HCT116 (cell line): ENCODE results near the gene PLVAP. TPM values are rescaled to one million over a fixed set of nuclear protein-coding genes. Genes with fewer than 3 reads are reported as not detected.

ENCODE experiments used
- ATAC-seq: fragments of 200-7000 bp; cut with Tn5 transposase; 2 replicates; pipeline ENCODE4 v1.9.1; 2020; ENCODE audit warnings: mild to moderate bottlenecking, moderate library complexity
- BruUV-seq: library from RNA; stranded (reverse); fragments of 400-500 nt; replicated peaks from 2 replicates; lab custom pipeline; 2021; lab: Mats Ljungman, UMichigan
- CTCF ChIA-PET: fragments of 300-600 bp; sonication (Branson Sonifier 250); formaldehyde crosslinking; loops from one replicate; lab custom pipeline; 2021; ENCODE audit warnings: antibody characterized with exemption; lab: Charles Lee
- POLR2A ChIA-PET: fragments of 300-600, 350-600 bp; sonication (Branson Sonifier 250); formaldehyde crosslinking; loops from one replicate; lab custom pipeline; 2021; ENCODE audit warnings: antibody characterized with exemption; lab: Charles Lee
- RAD21 ChIA-PET, 2 experiments: fragments of 300-600 bp; sonication (Branson Sonifier 250); formaldehyde crosslinking; loops; one replicate each; lab custom pipeline; 2023; ENCODE audit warnings: low total read pairs in 2 of 2; ENCODE audit not compliant: uncharacterized antibody in 2 of 2, unreplicated experiment in 2 of 2, low non-redundant PET in 1 of 2; lab: Charles Lee
- DNase-seq: peaks from one replicate; pipeline ENCODE4 v3.0.0-alpha.2; 2010; ENCODE audit warnings: low read depth, low spot score
- H2AFZ ChIP-seq: fragments of 200-600 bp; shearing (Covaris generic), sonication (generic); 2 replicates; pipeline ENCODE4 v1.6.1; 2017; ENCODE audit warnings: low read depth, mixed run types, mixed read lengths, antibody characterized with exemption, low read length; ENCODE audit not compliant: poor library complexity, severe bottlenecking
- H3K27ac ChIP-seq: 2 replicates; pipeline ENCODE4 v1.5.1; 2012; ENCODE audit warnings: low read depth, low read length
- H3K27me3 ChIP-seq: fragments of 200-600 bp; sonication (generic); 2 replicates; pipeline ENCODE4 v1.6.1; 2016; ENCODE audit warnings: mixed run types, low read length, mixed read lengths; ENCODE audit not compliant: insufficient read depth
- H3K36me3 ChIP-seq, 2 experiments: fragments of 200-500 bp in 1 of 2; fragments of 200-600 bp in 1 of 2; sonication (Bioruptor generic) in 1 of 2; sonication (generic) in 1 of 2; 2 replicates each; pipeline versions ENCODE4 v1.5.1 to v1.6.1; 2014 to 2016; ENCODE audit warnings: low read length in 2 of 2, inconsistent platforms in 1 of 2, mixed read lengths in 1 of 2, mixed run types in 1 of 2; ENCODE audit not compliant: insufficient read depth in 2 of 2, control insufficient read depth in 1 of 2
- H3K4me1 ChIP-seq, 2 experiments: fragments of 200-600 bp in 1 of 2; sonication (generic) in 1 of 2; 2 replicates each; pipeline versions ENCODE4 v1.5.1 to v1.6.1; 2012 to 2017; ENCODE audit warnings: low read length in 2 of 2, inconsistent platforms in 1 of 2, mild to moderate bottlenecking in 1 of 2, mixed read lengths in 1 of 2, mixed run types in 1 of 2, moderate library complexity in 1 of 2; ENCODE audit not compliant: insufficient read depth in 2 of 2, control insufficient read depth in 1 of 2
- H3K4me2 ChIP-seq: fragments of 200-600 bp; sonication (generic); 2 replicates; pipeline ENCODE4 v1.6.1; 2017; ENCODE audit warnings: mixed run types, low read length, mixed read lengths
- H3K4me3 ChIP-seq, 2 experiments: fragments of 200-600 bp in 1 of 2; sonication (generic) in 1 of 2; replicated peaks in 1 of 2; 2 replicates each; pipeline ENCODE4 v1.5.1; 2011 to 2016; ENCODE audit warnings: low read length in 2 of 2, control low read depth in 1 of 2, low read depth in 1 of 2, mild to moderate bottlenecking in 1 of 2, mixed read lengths in 1 of 2, mixed run types in 1 of 2
- H3K79me2 ChIP-seq: fragments of 200-600 bp; sonication (generic); 2 replicates; pipeline ENCODE4 v1.6.1; 2017; ENCODE audit warnings: mild to moderate bottlenecking, mixed run types, low read length, moderate library complexity, mixed read lengths; ENCODE audit not compliant: insufficient read depth
- H3K9ac ChIP-seq: fragments of 200-600 bp; sonication (generic); 2 replicates; pipeline ENCODE4 v1.6.1; 2016; ENCODE audit warnings: low read length, mixed read lengths
- H3K9me2 ChIP-seq: fragments of 200-600 bp; sonication (generic), shearing (Covaris generic); 2 replicates; pipeline ENCODE4 v1.6.1; 2017; ENCODE audit warnings: mixed run types, mild to moderate bottlenecking, moderate library complexity; ENCODE audit not compliant: insufficient read depth
- H3K9me3 ChIP-seq, 2 experiments: fragments of 200-500 bp in 1 of 2; fragments of 200-600 bp in 1 of 2; sonication (Bioruptor generic) in 1 of 2; sonication (generic) in 1 of 2; 2 replicates each; pipeline ENCODE4 v1.6.1; 2014 to 2017; ENCODE audit warnings: low read length in 2 of 2, mixed read lengths in 2 of 2, inconsistent platforms in 1 of 2, low read depth in 1 of 2, mild to moderate bottlenecking in 1 of 2, mixed run types in 1 of 2, moderate library complexity in 1 of 2; ENCODE audit not compliant: control insufficient read depth in 1 of 2, insufficient read depth in 1 of 2
- H4K20me1 ChIP-seq: fragments of 200-600 bp; sonication (generic), shearing (Covaris generic); 2 replicates; pipeline ENCODE4 v1.6.1; 2017; ENCODE audit warnings: mixed run types, mild to moderate bottlenecking, moderate library complexity; ENCODE audit not compliant: insufficient read depth
- ATF3 ChIP-seq: IDR thresholded peaks from 2 replicates; pipeline ENCODE4 v1.6.1; 2012
- CEBPB ChIP-seq: IDR thresholded peaks from 2 replicates; pipeline ENCODE4 v1.6.1; 2012; ENCODE audit warnings: low read depth
- CTCF ChIP-seq, 3 experiments: fragments of 200-600 bp in 1 of 3; sonication (generic) in 1 of 3; IDR thresholded peaks in 2 of 3; conservative IDR thresholded peaks in 1 of 3; 2 replicates each; pipeline ENCODE4 v1.5.1; 2012 to 2017; ENCODE audit warnings: low read depth in 2 of 3, low read length in 2 of 3, antibody characterized with exemption in 1 of 3, borderline replicate concordance in 1 of 3, control low read depth in 1 of 3, mild to moderate bottlenecking in 1 of 3, mixed read lengths in 1 of 3, mixed run types in 1 of 3, moderate library complexity in 1 of 3; ENCODE audit not compliant: insufficient read depth in 1 of 3
- ELF1 ChIP-seq: IDR thresholded peaks from 2 replicates; pipeline ENCODE4 v1.6.1; 2012; ENCODE audit warnings: low read depth, borderline replicate concordance
- EZH2 ChIP-seq: fragments of 200-600 bp; sonication (generic); IDR thresholded peaks from 2 replicates; pipeline ENCODE4 v1.6.1; 2017; ENCODE audit warnings: antibody characterized with exemption, mixed run types
- POLR2A ChIP-seq: IDR thresholded peaks from 2 replicates; pipeline ENCODE4 v1.7.0; 2011; ENCODE audit warnings: borderline replicate concordance; ENCODE audit not compliant: insufficient read depth, insufficient read length; ENCODE audit errors: extremely low read depth
- RAD21 ChIP-seq: IDR thresholded peaks from 2 replicates; pipeline ENCODE4 v1.6.1; 2012; ENCODE audit warnings: low read depth, mild to moderate bottlenecking
- SIN3A ChIP-seq: IDR thresholded peaks from 2 replicates; pipeline ENCODE4 v1.6.1; 2012; ENCODE audit warnings: low read depth
- TCF7L2 ChIP-seq: IDR thresholded peaks from 2 replicates; pipeline ENCODE4 v1.7.0; 2011; ENCODE audit warnings: borderline replicate concordance, inconsistent platforms; ENCODE audit not compliant: insufficient read depth, insufficient read length; ENCODE audit errors: extremely low read depth
- ZFX ChIP-seq: fragments of 450-650 bp; IDR thresholded peaks from 2 replicates; pipeline ENCODE4 v1.6.1; 2017
- ZNF274 ChIP-seq: fragments of 200-500 bp; sonication (Bioruptor generic); IDR thresholded peaks from 2 replicates; pipeline ENCODE4 v1.6.1; 2014; ENCODE audit warnings: mild to moderate bottlenecking, low read depth, low read length, inconsistent platforms
- intact Hi-C: fragments of 100-400 bp; cut with micrococcal nuclease; formaldehyde crosslinking; loops from 2 replicates; pipeline ENCODE4 v1.10.0; 2022
- total RNA-seq: library from RNA; stranded (reverse); gene quantifications from one replicate; pipeline ENCODE4 v1.2.1, GENCODE V29; 2021; ENCODE audit not compliant: unreplicated experiment
- TF ChIP-seq, protein P1 (sequence below): IDR thresholded peaks from 2 replicates; pipeline ENCODE4 v1.6.1; 2012; ENCODE audit warnings: low read depth

PLVAP gene
- total RNA-seq, 1 experiment from 2014 or later, result 0.47 TPM

DNA sequence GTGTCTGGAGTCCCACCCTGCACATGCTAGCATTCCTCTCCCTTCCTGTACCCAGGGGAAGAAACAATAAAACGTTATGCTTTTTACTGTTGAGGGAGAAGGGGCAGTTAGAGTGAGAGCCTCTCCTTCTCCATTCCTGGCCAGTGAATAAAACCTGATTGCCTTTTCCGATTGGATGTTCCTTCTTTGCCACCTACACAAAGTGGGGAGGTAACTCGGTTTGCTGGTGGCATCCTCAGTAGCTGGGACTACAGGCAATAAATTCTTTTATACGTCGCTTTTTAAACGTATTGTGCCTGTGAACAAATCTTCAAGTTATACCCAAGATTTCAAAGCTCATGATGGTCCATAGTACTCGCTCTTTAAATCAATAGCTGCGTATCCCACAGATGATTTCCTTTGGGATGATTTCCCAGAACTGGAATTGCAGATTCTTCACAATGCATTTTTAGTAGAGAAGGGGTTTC, 42.0 kb upstream of the PLVAP start:
- TF ChIP-seq POLR2A, result peak; percentile 50
- TF ChIP-seq, protein P1, sequence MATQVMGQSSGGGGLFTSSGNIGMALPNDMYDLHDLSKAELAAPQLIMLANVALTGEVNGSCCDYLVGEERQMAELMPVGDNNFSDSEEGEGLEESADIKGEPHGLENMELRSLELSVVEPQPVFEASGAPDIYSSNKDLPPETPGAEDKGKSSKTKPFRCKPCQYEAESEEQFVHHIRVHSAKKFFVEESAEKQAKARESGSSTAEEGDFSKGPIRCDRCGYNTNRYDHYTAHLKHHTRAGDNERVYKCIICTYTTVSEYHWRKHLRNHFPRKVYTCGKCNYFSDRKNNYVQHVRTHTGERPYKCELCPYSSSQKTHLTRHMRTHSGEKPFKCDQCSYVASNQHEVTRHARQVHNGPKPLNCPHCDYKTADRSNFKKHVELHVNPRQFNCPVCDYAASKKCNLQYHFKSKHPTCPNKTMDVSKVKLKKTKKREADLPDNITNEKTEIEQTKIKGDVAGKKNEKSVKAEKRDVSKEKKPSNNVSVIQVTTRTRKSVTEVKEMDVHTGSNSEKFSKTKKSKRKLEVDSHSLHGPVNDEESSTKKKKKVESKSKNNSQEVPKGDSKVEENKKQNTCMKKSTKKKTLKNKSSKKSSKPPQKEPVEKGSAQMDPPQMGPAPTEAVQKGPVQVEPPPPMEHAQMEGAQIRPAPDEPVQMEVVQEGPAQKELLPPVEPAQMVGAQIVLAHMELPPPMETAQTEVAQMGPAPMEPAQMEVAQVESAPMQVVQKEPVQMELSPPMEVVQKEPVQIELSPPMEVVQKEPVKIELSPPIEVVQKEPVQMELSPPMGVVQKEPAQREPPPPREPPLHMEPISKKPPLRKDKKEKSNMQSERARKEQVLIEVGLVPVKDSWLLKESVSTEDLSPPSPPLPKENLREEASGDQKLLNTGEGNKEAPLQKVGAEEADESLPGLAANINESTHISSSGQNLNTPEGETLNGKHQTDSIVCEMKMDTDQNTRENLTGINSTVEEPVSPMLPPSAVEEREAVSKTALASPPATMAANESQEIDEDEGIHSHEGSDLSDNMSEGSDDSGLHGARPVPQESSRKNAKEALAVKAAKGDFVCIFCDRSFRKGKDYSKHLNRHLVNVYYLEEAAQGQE, result no peak
- CTCF ChIA-PET, result interaction anchor here (0.6 to 1.2 kb wide), 8 partner anchors 10 to 368 kb away, joined by 3 to 5 read pairs (median 3); partner anchors contain the start of gene TMEM221
- RAD21 ChIA-PET, result no interaction called here

GRCh38 chr19:17418710-17419109, 41.6 kb upstream of the PLVAP start:
- Histone ChIP-seq H2AFZ (no peak overlapping the region), H3K4me3 (peak overlapping the region; percentile 53 to 93), H3K9me2 (no peaks in the 10 kb centered on the region), H4K20me1 (no peaks in the 10 kb centered on the region), H3K27ac (peak overlapping the region; percentile 87), H3K4me2 (peak overlapping the region; percentile 91), H3K9ac (peak overlapping the region; percentile 78), H3K9me3 (no peaks in the 10 kb centered on the region)
- ChIA-PET CTCF (interaction anchor here (0.6 kb wide), 1 partner anchor 27 kb away, joined by 3 read pairs; no protein-coding TSS in a partner anchor), POLR2A (interaction anchor here (1.3 to 2.8 kb wide), 2 partner anchors 9 to 13 kb away, joined by 4 to 21 read pairs; partner anchors contain the start of gene BST2), RAD21 (no interaction called here)
- intact Hi-C loops, result no loop called here
- DNase-seq (no peak), ATAC-seq (no peak)
- no peak for TF ChIP-seq EZH2
- no peak for TF ChIP-seq TCF7L2
- TF ChIP-seq ATF3, result no peak
- TF ChIP-seq CTCF (IDR thresholded peaks at IDR 0.05 in 2 of 3, conservative IDR thresholded peaks at IDR 0.05 in 1 of 3; ENCODE audit: borderline replicate concordance in 1 of 3, insufficient read depth in 1 of 3, low read depth in 2 of 3, low read length in 2 of 3), result no peak
- no peak for TF ChIP-seq SIN3A
- TF ChIP-seq RAD21, result no peak
- no peak for TF ChIP-seq ELF1
- no peak for TF ChIP-seq CEBPB
- no peak for TF ChIP-seq POLR2A
- TF ChIP-seq ZNF274, result no peak
- no peak for TF ChIP-seq ZFX
- TF ChIP-seq, all 23 proteins: peak for 0
- Histone ChIP-seq H3K4me1 (peaks cover 5 to 23% of the 10 kb centered on the region in 2 experiments; a peak in 3 of 4 replicates), H3K36me3 (no peaks in the 10 kb centered on the region), H3K79me2 (peaks cover 10% of the 10 kb centered on the region; the same call in 1 of the 2 replicates), H3K27me3 (no peaks in the 10 kb centered on the region)
- no TSS peak for BruUV-seq

More for the DNA sequence above, 42.0 kb upstream of the PLVAP start:
- TSS peak; percentile 98 for BruUV-seq
- Histone ChIP-seq H2AFZ (no peak overlapping the region), H3K4me2 (peak overlapping the region; percentile 91), H3K4me1 (peaks cover 5 to 28% of the 10 kb centered on the region in 2 experiments; a peak in 3 of 4 replicates), H3K27ac (peak overlapping the region; percentile 87), H3K79me2 (peaks cover 10% of the 10 kb centered on the region; the same call in 1 of the 2 replicates), H3K9me3 (no peaks in the 10 kb centered on the region), H3K9me2 (no peaks in the 10 kb centered on the region), H3K27me3 (no peaks in the 10 kb centered on the region), H3K36me3 (no peaks in the 10 kb centered on the region), H3K4me3 (peak overlapping the region; percentile 53 to 93), H3K9ac (peak overlapping the region; percentile 78), H4K20me1 (no peaks in the 10 kb centered on the region)
- intact Hi-C loops, result no loop called here
- no peak for DNase-seq
- ATAC-seq, result no peak
- POLR2A ChIA-PET, result interaction anchor here (0.6 to 2.8 kb wide), 9 partner anchors 10 to 562 kb away, joined by 3 to 21 read pairs (median 4); partner anchors contain the start of genes B3GNT3, BST2, DDA1 and RPL18A
